ENCODE data around the gene KSR1.
A peak's percentile ranks its signal among the peaks of the same experiment; 100 is the strongest.

KSR1 gene

GRCh38 chr17:27558341-27558740 lies 102.1 kb downstream of the KSR1 start:
- H3K27ac Mint-ChIP-seq = no peak overlapping the region
- no peak for DNase-seq (ENCODE audit: low spot score)
- H3K4me3 Mint-ChIP-seq = no peak overlapping the region
- no peaks in the 10 kb centered on the region for H3K27me3 Mint-ChIP-seq (ENCODE audit: low read depth)
- no peaks in the 10 kb centered on the region for H3K9me3 Mint-ChIP-seq
- H3K4me1 Mint-ChIP-seq (ENCODE audit: low read depth) = peaks cover 12% of the 10 kb centered on the region
- H3K36me3 Mint-ChIP-seq (ENCODE audit: low read depth) = peaks cover 7% of the 10 kb centered on the region

- peaks cover under 1% of the 10 kb centered on the region for H3K9me3 Mint-ChIP-seq
- no peak overlapping the region for H3K4me3 Mint-ChIP-seq
- H3K27me3 Mint-ChIP-seq (ENCODE audit: low read depth) = no peaks in the 10 kb centered on the region
- no peak overlapping the region for H3K27ac Mint-ChIP-seq
- peaks cover 7% of the 10 kb centered on the region for H3K36me3 Mint-ChIP-seq (ENCODE audit: low read depth)
- no peak for DNase-seq (ENCODE audit: low spot score)
- H3K4me1 Mint-ChIP-seq (ENCODE audit: low read depth) = peaks cover 16% of the 10 kb centered on the region
Observed at GRCh38 chr17:27558842-27559505, 102.7 kb downstream of the KSR1 start.

GRCh38 chr17:27559506-27560481 lies 103.5 kb downstream of the KSR1 start:
- Mint-ChIP-seq H3K27ac (no peak overlapping the region), H3K36me3 (ENCODE audit: low read depth) (peaks cover 12% of the 10 kb centered on the region), H3K4me1 (ENCODE audit: low read depth) (peaks cover 21% of the 10 kb centered on the region), H3K27me3 (ENCODE audit: low read depth) (no peaks in the 10 kb centered on the region), H3K4me3 (no peak overlapping the region), H3K9me3 (peaks cover 6% of the 10 kb centered on the region)
- no peak for DNase-seq (ENCODE audit: low spot score)

- H3K27ac Mint-ChIP-seq = peak overlapping the region; percentile 19
- H3K27me3 Mint-ChIP-seq (ENCODE audit: low read depth) = no peaks in the 10 kb centered on the region
- no peak overlapping the region for H3K4me3 Mint-ChIP-seq
- peaks cover 12% of the 10 kb centered on the region for H3K36me3 Mint-ChIP-seq (ENCODE audit: low read depth)
- DNase-seq (ENCODE audit: low spot score) = no peak
- H3K9me3 Mint-ChIP-seq = peaks cover 6% of the 10 kb centered on the region
- peaks cover 21% of the 10 kb centered on the region for H3K4me1 Mint-ChIP-seq (ENCODE audit: low read depth)
Observed at GRCh38 chr17:27560668-27561067, 104.4 kb downstream of the KSR1 start.

- Mint-ChIP-seq H3K9me3 (peaks cover 6% of the 10 kb centered on the region), H3K36me3 (ENCODE audit: low read depth) (peaks cover 12% of the 10 kb centered on the region), H3K4me1 (ENCODE audit: low read depth) (peaks cover 33% of the 10 kb centered on the region), H3K4me3 (no peak overlapping the region), H3K27me3 (ENCODE audit: low read depth) (no peaks in the 10 kb centered on the region), H3K27ac (peak overlapping the region; percentile 53)
- no peak for DNase-seq (ENCODE audit: low spot score)
Observed at GRCh38 chr17:27562777-27563455, 106.7 kb downstream of the KSR1 start.

- no peak overlapping the region for H3K4me3 Mint-ChIP-seq
- H3K36me3 Mint-ChIP-seq (ENCODE audit: low read depth) = peaks cover 12% of the 10 kb centered on the region
- DNase-seq (ENCODE audit: low spot score) = no peak
- no peaks in the 10 kb centered on the region for H3K27me3 Mint-ChIP-seq (ENCODE audit: low read depth)
- H3K4me1 Mint-ChIP-seq (ENCODE audit: low read depth) = peaks cover 33% of the 10 kb centered on the region
- H3K27ac Mint-ChIP-seq = peak overlapping the region; percentile 53
- H3K9me3 Mint-ChIP-seq = peaks cover 6% of the 10 kb centered on the region
Observed at GRCh38 chr17:27563532-27563931, 107.3 kb downstream of the KSR1 start.

GRCh38 chr17:27564463-27564862 lies 108.2 kb downstream of the KSR1 start:
- Mint-ChIP-seq H3K27ac (no peak overlapping the region), H3K4me1 (ENCODE audit: low read depth) (peaks cover 39% of the 10 kb centered on the region), H3K9me3 (peaks cover 6% of the 10 kb centered on the region), H3K4me3 (no peak overlapping the region), H3K27me3 (ENCODE audit: low read depth) (no peaks in the 10 kb centered on the region), H3K36me3 (ENCODE audit: low read depth) (peaks cover 8% of the 10 kb centered on the region)
- DNase-seq (ENCODE audit: low spot score) = no peak

- peak overlapping the region; percentile 53 for H3K27ac Mint-ChIP-seq
- no peak overlapping the region for H3K4me3 Mint-ChIP-seq
- peaks cover 6% of the 10 kb centered on the region for H3K9me3 Mint-ChIP-seq
- peaks cover 45% of the 10 kb centered on the region for H3K4me1 Mint-ChIP-seq (ENCODE audit: low read depth)
- H3K36me3 Mint-ChIP-seq (ENCODE audit: low read depth) = peaks cover 5% of the 10 kb centered on the region
- H3K27me3 Mint-ChIP-seq (ENCODE audit: low read depth) = no peaks in the 10 kb centered on the region
- DNase-seq (ENCODE audit: low spot score) = peak; percentile 71
Observed at GRCh38 chr17:27565874-27566670, 109.8 kb downstream of the KSR1 start.

GRCh38 chr17:27566671-27567562 lies 110.7 kb downstream of the KSR1 start:
- Mint-ChIP-seq H3K27ac (peak overlapping the region; percentile 15), H3K4me1 (ENCODE audit: low read depth) (peaks cover 50% of the 10 kb centered on the region)

GRCh38 chr17:27567563-27567859 lies 111.3 kb downstream of the KSR1 start:
- peaks cover 5% of the 10 kb centered on the region for H3K36me3 Mint-ChIP-seq (ENCODE audit: low read depth)
- H3K9me3 Mint-ChIP-seq = peaks cover 6% of the 10 kb centered on the region
- peaks cover 56% of the 10 kb centered on the region for H3K4me1 Mint-ChIP-seq (ENCODE audit: low read depth)
- no peak overlapping the region for H3K27ac Mint-ChIP-seq
- no peak overlapping the region for H3K4me3 Mint-ChIP-seq
- H3K27me3 Mint-ChIP-seq (ENCODE audit: low read depth) = no peaks in the 10 kb centered on the region
- no peak for DNase-seq (ENCODE audit: low spot score)

More at GRCh38 chr17:27566671-27567562, 110.7 kb downstream of the KSR1 start:
- no peak for DNase-seq (ENCODE audit: low spot score)
- Mint-ChIP-seq H3K36me3 (ENCODE audit: low read depth) (peaks cover 5% of the 10 kb centered on the region), H3K27me3 (ENCODE audit: low read depth) (no peaks in the 10 kb centered on the region), H3K9me3 (peaks cover 6% of the 10 kb centered on the region), H3K4me3 (no peak overlapping the region)

- peaks cover 6% of the 10 kb centered on the region for H3K9me3 Mint-ChIP-seq
- DNase-seq (ENCODE audit: low spot score) = no peak
- H3K4me3 Mint-ChIP-seq = no peak overlapping the region
- peaks cover 5% of the 10 kb centered on the region for H3K36me3 Mint-ChIP-seq (ENCODE audit: low read depth)
- H3K27me3 Mint-ChIP-seq (ENCODE audit: low read depth) = no peaks in the 10 kb centered on the region
- peaks cover 60% of the 10 kb centered on the region for H3K4me1 Mint-ChIP-seq (ENCODE audit: low read depth)
- H3K27ac Mint-ChIP-seq = no peak overlapping the region
Observed at GRCh38 chr17:27568216-27568615, 112.0 kb downstream of the KSR1 start.

- Mint-ChIP-seq H3K27me3 (ENCODE audit: low read depth) (no peaks in the 10 kb centered on the region), H3K4me3 (no peak overlapping the region), H3K27ac (no peak overlapping the region), H3K36me3 (ENCODE audit: low read depth) (peaks cover 5% of the 10 kb centered on the region), H3K4me1 (ENCODE audit: low read depth) (peaks cover 60% of the 10 kb centered on the region), H3K9me3 (peaks cover 6% of the 10 kb centered on the region)
- DNase-seq (ENCODE audit: low spot score) = no peak
Observed at GRCh38 chr17:27568811-27569210, 112.6 kb downstream of the KSR1 start.

Data from T-helper 2 cell treated with Interferon-gamma antibody and Interleukin-4, amounts not matched to agents 5 μg/mL and 100 μg/mL, for 36 hours (primary cell).